GM10266 (cell line): ENCODE measurements around the gene UBXN11.
"Not testable (repeated sequence)": the region's sequence is repeated elsewhere in the genome, so short reads cannot be mapped to it uniquely, and the experiment has no call there.

ENCODE experiments used
- DNase-seq: peaks from one replicate; pipeline ENCODE4 v3.0.0; 2012; ENCODE audit errors: extremely low spot score
- TF ChIP-seq, protein P1 (sequence below): IDR thresholded peaks from 2 replicates; pipeline ENCODE4 v1.5.1; 2012; ENCODE audit warnings: mild to moderate bottlenecking, low read depth; ENCODE audit not compliant: control insufficient read depth, insufficient read depth; ENCODE audit errors: missing control alignments

The UBXN11 gene

DNA sequence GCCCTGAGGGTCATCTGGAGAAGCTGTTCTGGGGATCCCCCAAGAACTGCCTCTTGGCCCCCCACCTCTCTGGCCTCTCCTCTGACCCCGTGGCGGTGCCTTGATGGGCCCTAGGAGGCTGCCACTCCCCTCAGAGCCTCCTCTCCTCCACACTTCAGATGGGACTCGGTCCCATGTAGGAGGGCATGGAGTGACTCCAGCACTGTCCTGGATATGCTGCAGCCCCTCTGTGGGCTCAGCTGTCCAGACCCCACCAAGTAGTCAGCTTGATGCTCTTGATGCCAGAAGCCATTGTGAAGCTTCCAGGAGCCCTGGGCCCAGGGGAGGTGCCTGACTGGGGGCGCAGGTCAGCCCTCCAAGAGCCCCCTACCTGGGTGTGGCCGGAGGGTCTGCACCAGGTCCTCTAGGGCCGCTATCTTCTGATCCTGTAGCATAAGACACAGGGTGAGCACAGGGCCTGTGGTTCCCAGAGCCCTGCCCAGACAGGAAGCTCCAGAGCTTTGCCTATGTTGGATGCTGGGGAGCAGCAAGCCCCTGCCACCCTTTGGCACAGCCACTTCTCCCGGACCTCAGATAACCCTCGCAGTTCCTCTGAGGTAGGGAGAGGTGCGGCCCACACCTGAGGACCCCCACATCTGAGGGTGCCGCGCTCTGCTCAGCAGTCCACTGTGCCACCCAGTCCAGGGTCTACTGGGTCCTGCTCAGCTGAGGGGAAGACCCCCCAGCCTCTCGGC is 9.2 kb downstream of the UBXN11 start:
- DNase-seq = no peak

DNA sequence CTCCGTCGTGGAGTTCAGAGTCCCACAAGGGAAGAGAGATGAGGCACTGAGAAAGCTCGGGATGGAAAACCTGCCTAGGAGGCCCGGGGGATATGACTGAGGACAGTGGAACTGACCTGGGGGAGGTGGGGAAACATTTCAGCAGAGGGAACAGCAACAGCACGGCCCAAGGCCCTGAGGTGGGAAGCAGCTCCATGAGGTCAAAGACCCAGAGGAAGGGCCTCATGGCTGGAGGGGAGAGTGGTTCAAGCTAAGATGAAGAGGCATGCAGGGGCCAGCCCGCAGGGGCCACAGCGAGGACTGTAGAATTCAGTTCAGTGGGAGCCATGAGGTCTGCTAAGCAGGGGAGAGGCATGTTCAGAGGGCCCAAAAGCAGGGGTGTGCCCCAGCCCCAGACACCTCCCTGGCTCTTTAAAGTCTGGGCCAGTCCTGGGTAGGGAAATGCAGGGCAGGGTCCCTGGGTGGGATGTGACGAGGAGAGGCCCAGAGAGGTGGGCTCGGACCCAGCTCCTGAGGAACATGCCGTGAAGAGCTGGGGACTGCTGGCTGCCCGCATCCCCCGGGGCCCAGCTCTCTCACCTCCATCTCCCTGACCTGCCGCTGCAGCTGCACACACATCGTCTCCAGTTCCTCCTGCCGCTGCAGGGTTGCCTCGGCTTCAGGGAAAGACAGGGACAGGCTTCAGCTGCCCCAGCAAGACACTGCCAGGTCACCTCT is 9.9 kb downstream of the UBXN11 start:
- TF ChIP-seq, protein P1, sequence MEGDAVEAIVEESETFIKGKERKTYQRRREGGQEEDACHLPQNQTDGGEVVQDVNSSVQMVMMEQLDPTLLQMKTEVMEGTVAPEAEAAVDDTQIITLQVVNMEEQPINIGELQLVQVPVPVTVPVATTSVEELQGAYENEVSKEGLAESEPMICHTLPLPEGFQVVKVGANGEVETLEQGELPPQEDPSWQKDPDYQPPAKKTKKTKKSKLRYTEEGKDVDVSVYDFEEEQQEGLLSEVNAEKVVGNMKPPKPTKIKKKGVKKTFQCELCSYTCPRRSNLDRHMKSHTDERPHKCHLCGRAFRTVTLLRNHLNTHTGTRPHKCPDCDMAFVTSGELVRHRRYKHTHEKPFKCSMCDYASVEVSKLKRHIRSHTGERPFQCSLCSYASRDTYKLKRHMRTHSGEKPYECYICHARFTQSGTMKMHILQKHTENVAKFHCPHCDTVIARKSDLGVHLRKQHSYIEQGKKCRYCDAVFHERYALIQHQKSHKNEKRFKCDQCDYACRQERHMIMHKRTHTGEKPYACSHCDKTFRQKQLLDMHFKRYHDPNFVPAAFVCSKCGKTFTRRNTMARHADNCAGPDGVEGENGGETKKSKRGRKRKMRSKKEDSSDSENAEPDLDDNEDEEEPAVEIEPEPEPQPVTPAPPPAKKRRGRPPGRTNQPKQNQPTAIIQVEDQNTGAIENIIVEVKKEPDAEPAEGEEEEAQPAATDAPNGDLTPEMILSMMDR = no peak
- no peak for DNase-seq

More for the DNA sequence above, 9.2 kb downstream of the UBXN11 start:
- TF ChIP-seq, protein P1 = no peak

DNA sequence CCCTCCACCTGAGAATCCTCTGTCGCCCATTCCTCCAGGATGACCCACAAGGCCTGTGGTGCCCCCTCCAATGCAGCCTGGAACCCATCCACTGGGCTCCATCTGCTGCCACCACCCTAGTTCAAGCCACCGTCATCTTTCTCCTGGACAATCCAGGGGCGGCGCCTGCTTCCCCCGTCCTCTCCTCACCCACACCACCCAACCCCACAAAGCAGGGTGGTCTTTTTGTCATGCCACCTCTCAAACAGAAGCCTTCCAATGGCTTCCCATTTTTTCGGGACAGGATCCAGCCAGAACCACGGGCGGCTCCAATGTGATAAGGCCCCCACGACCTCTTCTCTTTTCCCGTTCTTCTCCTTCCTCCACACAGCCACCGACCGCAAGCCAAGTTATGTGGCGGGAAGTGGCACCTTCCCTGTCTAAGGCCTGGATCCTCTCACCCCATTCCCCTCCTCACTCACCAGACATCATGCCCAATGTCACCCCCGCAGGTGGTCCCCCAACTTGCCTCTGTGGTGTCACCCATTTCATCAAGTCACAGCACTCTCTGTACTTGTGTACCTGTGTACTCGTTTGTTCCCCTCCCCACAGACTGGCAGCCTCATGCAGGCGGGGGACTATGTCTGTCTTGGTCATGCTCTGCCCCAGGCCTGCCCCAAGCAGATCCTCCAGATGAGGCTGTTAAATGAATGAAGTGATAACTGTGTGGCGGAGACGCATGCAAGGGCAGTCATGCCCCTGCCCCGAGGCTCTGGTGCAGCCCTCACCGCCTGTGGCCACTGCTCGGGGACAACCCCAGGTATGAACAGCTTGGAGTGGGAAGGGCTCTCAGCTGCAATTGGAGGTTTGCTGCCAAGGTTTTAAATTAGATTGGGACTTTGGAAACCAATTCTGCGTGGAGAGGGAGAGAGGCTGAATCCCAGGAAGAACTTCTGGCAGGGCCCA is 11.0 kb downstream of the UBXN11 start:
- TF ChIP-seq, protein P1 = no peak
- no peak for DNase-seq

DNA sequence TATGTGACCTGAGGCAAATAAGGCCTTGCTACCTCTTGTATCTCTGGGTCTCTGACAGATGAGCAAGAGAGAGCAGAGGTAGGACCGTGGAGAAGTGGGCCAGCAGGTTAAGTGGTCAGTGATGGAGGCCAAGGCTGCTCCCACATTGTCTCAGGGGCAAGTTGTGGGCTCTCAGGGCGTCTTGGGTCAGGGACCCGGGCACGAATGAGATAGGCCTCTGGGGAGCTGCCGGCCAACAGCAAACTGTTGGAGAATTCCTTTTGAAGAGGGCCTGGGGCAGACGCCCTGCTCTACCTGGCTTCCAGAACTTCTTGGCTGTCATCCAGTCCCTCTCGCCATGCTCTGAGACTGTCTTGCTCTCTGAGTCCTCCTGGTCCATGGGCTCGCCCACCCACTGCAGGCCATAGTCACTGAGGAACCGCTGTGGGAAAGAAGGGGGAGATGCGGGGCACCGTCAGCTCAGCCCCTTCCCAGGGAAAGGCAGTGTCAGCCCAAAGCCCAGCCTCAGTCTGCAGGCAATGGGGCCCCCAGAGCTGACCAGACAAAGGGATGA is 12.4 kb downstream of the UBXN11 start:
- no peak for DNase-seq

DNA sequence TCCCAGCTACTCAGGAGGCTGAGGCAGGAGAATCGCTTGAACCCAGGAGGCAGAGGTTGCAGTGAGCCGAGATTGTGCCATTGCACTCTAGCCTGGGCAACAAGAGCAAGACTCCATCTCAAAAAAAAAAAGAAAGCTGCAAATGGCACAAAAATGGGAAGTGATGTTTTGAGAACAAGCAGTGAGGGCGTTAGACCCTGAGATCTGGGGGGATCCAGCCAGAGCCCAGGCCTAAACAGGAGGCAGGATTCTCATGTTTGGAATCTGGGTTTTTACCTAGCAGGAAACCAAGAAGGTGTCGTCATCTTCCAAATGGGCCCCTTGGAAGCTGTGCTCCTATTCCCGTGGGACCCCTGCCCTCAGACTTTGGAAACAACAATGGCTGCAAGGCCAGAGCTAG is 13.7 kb downstream of the UBXN11 start:
- not testable (repeated sequence) for DNase-seq

More for the DNA sequence above, 12.4 kb downstream of the UBXN11 start:
- TF ChIP-seq, protein P1 = no peak

DNA sequence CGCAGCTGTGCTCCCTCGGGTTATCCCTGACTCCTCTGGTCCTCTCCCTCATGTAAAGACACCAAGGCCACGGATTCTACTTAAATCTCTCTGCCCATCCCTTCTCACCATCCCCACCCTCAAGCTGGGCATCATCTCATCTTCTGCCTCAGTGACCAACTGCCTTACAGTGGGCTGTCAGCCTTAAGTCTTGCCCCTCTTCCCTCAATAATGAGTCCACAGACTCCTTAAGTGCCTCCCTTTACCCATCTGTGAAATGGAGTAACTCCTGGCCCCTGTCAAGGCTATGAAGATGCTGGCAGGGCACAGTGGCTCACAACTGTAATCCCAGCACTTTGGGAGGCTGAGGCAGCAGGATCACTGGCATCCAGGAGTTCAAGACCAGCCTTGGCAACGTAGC is 14.5 kb downstream of the UBXN11 start:
- no peak for DNase-seq
- TF ChIP-seq, protein P1 = no peak

DNA sequence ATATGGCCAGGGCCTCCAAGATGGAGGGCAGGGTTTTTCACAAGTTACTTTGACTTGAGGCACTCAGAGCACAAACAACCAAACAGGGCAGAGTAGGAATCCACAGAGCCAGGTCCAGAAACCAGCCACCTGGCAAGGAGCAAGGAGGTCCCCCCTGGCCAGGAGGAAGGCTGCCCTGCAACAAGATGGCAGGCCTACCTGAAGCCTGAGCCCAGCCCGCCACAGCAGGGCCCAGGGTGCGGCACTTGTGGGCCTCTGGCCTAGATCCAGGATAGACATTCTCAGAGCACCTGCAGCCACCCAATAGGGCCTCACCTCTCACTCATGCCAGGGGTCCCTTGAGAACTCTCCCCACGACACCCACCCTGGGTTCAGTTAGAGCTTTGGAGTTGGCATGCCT is 15.0 kb downstream of the UBXN11 start:
- DNase-seq = no peak
- TF ChIP-seq, protein P1 = no peak
